CD14-positive monocyte (primary cell): ENCODE data around the gene SMARCC1. TPM values are rescaled to one million over a fixed set of nuclear protein-coding genes. Genes with fewer than 3 reads are reported as not detected.

Source experiments
- DNase-seq, 3 donors: peaks; one replicate each; pipeline ENCODE4 v3.0.0-alpha.2; 2011 to 2022
- H2AFZ ChIP-seq: 2 replicates; pipeline ENCODE4 v1.6.0; 2012; ENCODE audit warnings: mild to moderate bottlenecking, low read depth, low read length, inconsistent platforms; ENCODE audit not compliant: insufficient read depth, poor library complexity, severe bottlenecking
- H3K27ac ChIP-seq, 2 donors: 1 replicate in 1 of 2; 2 replicates in 1 of 2; pipeline ENCODE4 v1.5.1; 2012 to 2013; ENCODE audit warnings: low read length in 2 of 2, control low read depth in 1 of 2, inconsistent platforms in 1 of 2, low read depth in 1 of 2, mild to moderate bottlenecking in 1 of 2
- H3K27me3 ChIP-seq, 2 donors: one replicate each; pipeline versions ENCODE4 v1.6.0 to v1.6.1; 2011 to 2013; ENCODE audit warnings: low read length in 2 of 2; ENCODE audit not compliant: control insufficient read depth in 2 of 2, insufficient read depth in 2 of 2
- H3K36me3 ChIP-seq, 2 donors: replicated peaks in 1 of 2; 1 replicate in 1 of 2; 2 replicates in 1 of 2; pipeline versions ENCODE4 v1.5.1 to v1.6.1; 2012 to 2013; ENCODE audit warnings: low read length in 2 of 2, control low read depth in 1 of 2, inconsistent platforms in 1 of 2, mild to moderate bottlenecking in 1 of 2; ENCODE audit not compliant: insufficient read depth in 2 of 2, control insufficient read depth in 1 of 2
- H3K4me1 ChIP-seq, 2 donors: 1 replicate in 1 of 2; 2 replicates in 1 of 2; pipeline versions ENCODE4 v1.5.1 to v1.6.1; 2012 to 2013; ENCODE audit warnings: low read length in 2 of 2, control low read depth in 1 of 2, inconsistent platforms in 1 of 2, mild to moderate bottlenecking in 1 of 2, moderate library complexity in 1 of 2; ENCODE audit not compliant: insufficient read depth in 2 of 2, control insufficient read depth in 1 of 2
- H3K4me2 ChIP-seq: replicated peaks from 2 replicates; pipeline ENCODE3; 2012; ENCODE audit warnings: low read length, moderate library complexity, mild to moderate bottlenecking; ENCODE audit not compliant: poor library complexity, severe bottlenecking; ENCODE audit errors: extremely low read depth
- H3K4me3 ChIP-seq, 3 experiments: fragments of 200-600 bp in 1 of 3; sonication (generic) in 1 of 3; replicated peaks in 1 of 3; 1 replicate in 2 of 3; 2 replicates in 1 of 3; pipeline ENCODE4 v1.5.1; 2011 to 2013; ENCODE audit warnings: low read length in 3 of 3, mild to moderate bottlenecking in 3 of 3, control low read depth in 2 of 3, low read depth in 2 of 3, inconsistent platforms in 1 of 3, moderate library complexity in 1 of 3
- H3K79me2 ChIP-seq: 2 replicates; pipeline ENCODE4 v1.6.0; 2012; ENCODE audit warnings: mild to moderate bottlenecking, control low read depth, inconsistent platforms, low read length, moderate library complexity; ENCODE audit not compliant: insufficient read depth
- H3K9ac ChIP-seq: 2 replicates; pipeline ENCODE4 v1.6.0; 2017; ENCODE audit warnings: low read length, mild to moderate bottlenecking; ENCODE audit not compliant: insufficient read depth, poor library complexity, severe bottlenecking
- H3K9me3 ChIP-seq, 2 donors: replicated peaks in 1 of 2; 1 replicate in 1 of 2; 2 replicates in 1 of 2; pipeline versions ENCODE4 v1.5.1 to v1.6.1; 2012 to 2013; ENCODE audit warnings: low read length in 2 of 2, control low read depth in 1 of 2; ENCODE audit not compliant: control insufficient read depth in 1 of 2, insufficient read depth in 1 of 2
- H4K20me1 ChIP-seq: 2 replicates; pipeline ENCODE4 v1.6.0; 2012; ENCODE audit warnings: mild to moderate bottlenecking, low read length, control low read depth, moderate library complexity; ENCODE audit not compliant: insufficient read depth
- H3K27ac Mint-ChIP-seq, 7 donors: one replicate each; pipeline ENCODE4 v1.8.0; 2020; ENCODE audit warnings: mild to moderate bottlenecking in 7 of 7, mixed read lengths in 7 of 7, moderate library complexity in 6 of 7, inconsistent platforms in 2 of 7
- H3K27me3 Mint-ChIP-seq, 3 donors: one replicate each; pipeline ENCODE4 v1.8.0; 2021 to 2022; ENCODE audit warnings: low read depth in 3 of 3, mild to moderate bottlenecking in 3 of 3, mixed read lengths in 3 of 3, moderate library complexity in 3 of 3, inconsistent platforms in 1 of 3
- H3K36me3 Mint-ChIP-seq, 2 donors: one replicate each; pipeline ENCODE4 v1.8.0; 2020; ENCODE audit warnings: mixed read lengths in 2 of 2, inconsistent platforms in 1 of 2, mild to moderate bottlenecking in 1 of 2
- H3K4me1 Mint-ChIP-seq: one replicate; pipeline ENCODE4 v1.8.0; 2020; ENCODE audit warnings: mild to moderate bottlenecking, mixed read lengths
- H3K4me3 Mint-ChIP-seq, 2 donors: one replicate each; pipeline ENCODE4 v1.8.0; 2020; ENCODE audit warnings: mild to moderate bottlenecking in 2 of 2, mixed read lengths in 2 of 2, moderate library complexity in 1 of 2
- H3K9me3 Mint-ChIP-seq, 7 donors: one replicate each; pipeline ENCODE4 v1.8.0; 2020 to 2022; ENCODE audit warnings: mixed read lengths in 7 of 7, mild to moderate bottlenecking in 6 of 7, moderate library complexity in 6 of 7, inconsistent platforms in 2 of 7
- CTCF ChIP-seq: fragments of 200-600 bp; IDR thresholded peaks from one replicate; pipeline ENCODE4 v1.8.0; 2022; ENCODE audit warnings: antibody characterized with exemption, mild to moderate bottlenecking
- WGBS: methylation state at CpG from one replicate; pipeline ENCODE4 v1.1.5; 2013; ENCODE audit warnings: missing lambda C conversion rate; ENCODE audit not compliant: insufficient coverage; 5-methylcytosine and 5-hydroxymethylcytosine counted together
- intact Hi-C, 2 donors: fragments of 100-400 bp; cut with micrococcal nuclease; formaldehyde crosslinking; loops; one replicate each; pipeline versions ENCODE4 v1.15.0 to v1.15.1; 2023
- polyA plus RNA-seq, 3 donors: library from polyadenylated mRNA; depleted of rRNA in 1 of 3; unstranded in 2 of 3; stranded (reverse) in 1 of 3; fragments of 300-500 nt in 2 of 3; fragments of >200 nt in 1 of 3; fragmentation: Illumina TruSeq in 2 of 3; gene quantifications; 1 replicate in 2 of 3; 2 replicates in 1 of 3; pipeline ENCODE4 v1.2.3, GENCODE V29; 2012 to 2021

The SMARCC1 gene
- polyA plus RNA-seq, 3 donors, result 8.8 to 33.5 (median 20.5) TPM

GRCh38 chr3:47782446-47783308 lies 984 bp upstream of the SMARCC1 start:
- H3K36me3 ChIP-seq, result no peaks in the 10 kb centered on the region
- H2AFZ ChIP-seq, result peak overlapping the region; percentile 98
- no peak for TF ChIP-seq CTCF
- 65% methylated on average over 12 of the region's 23 CpGs for WGBS
- H3K36me3 Mint-ChIP-seq, result no peaks in the 10 kb centered on the region
- peaks cover 51% of the 10 kb centered on the region for H3K79me2 ChIP-seq
- H3K9me3 Mint-ChIP-seq, result no peaks in the 10 kb centered on the region
- peak overlapping the region; percentile 96 for H3K27ac ChIP-seq
- no peak for DNase-seq
- peaks cover 27% of the 10 kb centered on the region for H4K20me1 ChIP-seq
- H3K4me3 Mint-ChIP-seq, result peak overlapping the region; percentile 93 to 98
- H3K9ac ChIP-seq, result peak overlapping the region; percentile 91
- H3K27ac Mint-ChIP-seq, result peak overlapping the region; percentile 94 to 99 (median 98)
- peaks cover 26% of the 10 kb centered on the region for H3K4me1 Mint-ChIP-seq
- peak overlapping the region; percentile 78 for H3K4me2 ChIP-seq
- H3K27me3 Mint-ChIP-seq, result peaks cover 0 to 3% (median 0%) of the 10 kb centered on the region in 3 donors
- peak overlapping the region; percentile 51 to 89 (median 79) for H3K4me3 ChIP-seq
- H3K27me3 ChIP-seq, result no peaks in the 10 kb centered on the region
- H3K9me3 ChIP-seq, result no peaks in the 10 kb centered on the region
- H3K4me1 ChIP-seq, result peaks cover 25 to 31% of the 10 kb centered on the region in 2 donors
- intact Hi-C loops, result loop anchor here in 1 of 2 donors (10.0 kb wide), 1 partner anchor 662 kb away; the partner anchor contains the start of genes ATRIP, CCDC51 and TMA7

- Histone ChIP-seq H3K4me1 (peaks cover 25 to 31% of the 10 kb centered on the region in 2 donors), H3K27ac (peak overlapping the region; percentile 8 to 96), H3K79me2 (peaks cover 68% of the 10 kb centered on the region), H3K36me3 (peaks cover 0 to 4% of the 10 kb centered on the region in 2 donors), H3K9me3 (no peaks in the 10 kb centered on the region), H3K4me3 (peak overlapping the region; percentile 54 to 93 (median 79)), H3K27me3 (no peaks in the 10 kb centered on the region), H3K4me2 (peak overlapping the region; percentile 78), H4K20me1 (peaks cover 44% of the 10 kb centered on the region), H3K9ac (peak overlapping the region; percentile 91), H2AFZ (peak overlapping the region; percentile 98)
- Mint-ChIP-seq H3K27ac (peak overlapping the region; percentile 84 to 94 (median 91)), H3K9me3 (no peaks in the 10 kb centered on the region), H3K27me3 (peaks cover 0 to 3% (median 0%) of the 10 kb centered on the region in 3 donors), H3K36me3 (no peaks in the 10 kb centered on the region), H3K4me3 (peak overlapping the region; percentile 92 to 93), H3K4me1 (peaks cover 26% of the 10 kb centered on the region)
- WGBS, result under 1% methylated on average over 45 of the region's 54 CpGs
- intact Hi-C loops, result loop anchor here in 1 of 2 donors (10.0 kb wide), 1 partner anchor 664 kb away; the partner anchor contains the start of genes ATRIP, CCDC51 and TMA7
- DNase-seq, result peak in 2 of 3 donors; percentile 18 to 73
- TF ChIP-seq CTCF, result no peak
Measured at GRCh38 chr3:47780741-47781684, 680 bp downstream of the SMARCC1 start.
